Breast epithelium (tissue), 3 donors: ENCODE results near the gene ZNF473.

Experiments used
- POLR2A ChIP-seq: fragments of 450-650 bp; IDR thresholded peaks from one replicate; pipeline ENCODE4 v1.6.1; 2016; ENCODE audit warnings: antibody characterized with exemption, mild to moderate bottlenecking, moderate library complexity
- TF ChIP-seq, protein P1 (sequence below), 3 donors: fragments of 450-650 bp; IDR thresholded peaks; one replicate each; pipeline ENCODE4 v1.5.1; 2016 to 2017; ENCODE audit warnings: antibody characterized with exemption in 3 of 3, mild to moderate bottlenecking in 3 of 3, moderate library complexity in 3 of 3

- TF ChIP-seq, protein P1, sequence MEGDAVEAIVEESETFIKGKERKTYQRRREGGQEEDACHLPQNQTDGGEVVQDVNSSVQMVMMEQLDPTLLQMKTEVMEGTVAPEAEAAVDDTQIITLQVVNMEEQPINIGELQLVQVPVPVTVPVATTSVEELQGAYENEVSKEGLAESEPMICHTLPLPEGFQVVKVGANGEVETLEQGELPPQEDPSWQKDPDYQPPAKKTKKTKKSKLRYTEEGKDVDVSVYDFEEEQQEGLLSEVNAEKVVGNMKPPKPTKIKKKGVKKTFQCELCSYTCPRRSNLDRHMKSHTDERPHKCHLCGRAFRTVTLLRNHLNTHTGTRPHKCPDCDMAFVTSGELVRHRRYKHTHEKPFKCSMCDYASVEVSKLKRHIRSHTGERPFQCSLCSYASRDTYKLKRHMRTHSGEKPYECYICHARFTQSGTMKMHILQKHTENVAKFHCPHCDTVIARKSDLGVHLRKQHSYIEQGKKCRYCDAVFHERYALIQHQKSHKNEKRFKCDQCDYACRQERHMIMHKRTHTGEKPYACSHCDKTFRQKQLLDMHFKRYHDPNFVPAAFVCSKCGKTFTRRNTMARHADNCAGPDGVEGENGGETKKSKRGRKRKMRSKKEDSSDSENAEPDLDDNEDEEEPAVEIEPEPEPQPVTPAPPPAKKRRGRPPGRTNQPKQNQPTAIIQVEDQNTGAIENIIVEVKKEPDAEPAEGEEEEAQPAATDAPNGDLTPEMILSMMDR (IDR thresholded peaks at IDR 0.05), result no peak
- TF ChIP-seq POLR2A, result no peak
These were observed 11.1 kb downstream of the ZNF473 start for GRCh38 chr19:50036908-50037307.
